22Rv1 (cell line): Measurements from ENCODE around the gene SLC18B1.

ENCODE experiments used
- CTCF ChIP-seq: fragments of 450-650 bp; IDR thresholded peaks from 2 replicates; pipeline ENCODE4 v1.5.1; 2017; ENCODE audit warnings: mild to moderate bottlenecking
- ZFX ChIP-seq: fragments of 450-650 bp; IDR thresholded peaks from 2 replicates; pipeline ENCODE4 v1.6.1; 2017; ENCODE audit warnings: antibody characterized with exemption, borderline replicate concordance

- TF ChIP-seq CTCF (no peak), ZFX (no peak)
These were observed 57.2 kb downstream of the SLC18B1 start for GRCh38 chr6:132741281-132741680.
